ENCODE results near the gene ELAVL1.
"Not testable (repeated sequence)": the region's sequence is repeated elsewhere in the genome, so short reads cannot be mapped to it uniquely, and the experiment has no call there.

The ELAVL1 gene

GRCh38 chr19:7920519-7921301, 84.7 kb downstream of the ELAVL1 start:
- peak; percentile 89 for DNase-seq

- DNase-seq, result peak; percentile 75
Measured at GRCh38 chr19:7919610-7920518, 85.6 kb downstream of the ELAVL1 start, which contains the start of gene SNAPC2. Gene SNAPC2, plus strand, starts transcription at chr19:7920338. Its CDS starts 29 bp downstream, at chr19:7920367.

GRCh38 chr19:7918615-7919421, 86.6 kb downstream of the ELAVL1 start:
- DNase-seq, result no peak

- DNase-seq, result not testable (repeated sequence)
Measured at GRCh38 chr19:7918062-7918614, 87.3 kb downstream of the ELAVL1 start.

GRCh38 chr19:7917267-7918061, 88.0 kb downstream of the ELAVL1 start:
- no peak for DNase-seq

- no peak for DNase-seq
Measured at GRCh38 chr19:7916955-7917266, 88.5 kb downstream of the ELAVL1 start.

GRCh38 chr19:7916103-7916954, 89.1 kb downstream of the ELAVL1 start:
- DNase-seq, result no peak

GRCh38 chr19:7915250-7916102, 90.0 kb downstream of the ELAVL1 start:
- no peak for DNase-seq

GRCh38 chr19:7914598-7915045, 90.8 kb downstream of the ELAVL1 start, which contains the start of gene TGFBR3L:
Gene TGFBR3L, plus strand, starts transcription at chr19:7914830.
- DNase-seq, result no peak

GRCh38 chr19:7914099-7914498, 91.3 kb downstream of the ELAVL1 start:
- DNase-seq, result no peak

- no peak for DNase-seq
Measured at GRCh38 chr19:7913652-7914051, 91.8 kb downstream of the ELAVL1 start.

- DNase-seq, result no peak
Measured at GRCh38 chr19:7912697-7913564, 92.5 kb downstream of the ELAVL1 start.

- DNase-seq, result no peak
Measured at GRCh38 chr19:7912144-7912696, 93.2 kb downstream of the ELAVL1 start.

GRCh38 chr19:7911508-7912143, 93.8 kb downstream of the ELAVL1 start:
- DNase-seq, result no peak

GRCh38 chr19:7910321-7911161, 94.9 kb downstream of the ELAVL1 start:
- DNase-seq, result no peak

GRCh38 chr19:7909471-7910067, 95.9 kb downstream of the ELAVL1 start:
- no peak for DNase-seq
